HFF-Myc (cell line): ENCODE results near the gene TBC1D8.

Source experiments
- DNase-seq: peaks from one replicate; pipeline ENCODE4 v3.0.0-alpha.2; 2011; ENCODE audit warnings: low read depth; ENCODE audit errors: extremely low read depth
- H3K4me3 ChIP-seq: replicated peaks from 2 replicates; pipeline ENCODE4 v1.5.1; 2011; ENCODE audit warnings: low read depth, mild to moderate bottlenecking, control low read depth, low read length
- CTCF ChIP-seq: IDR thresholded peaks from 2 replicates; pipeline ENCODE4 v1.5.1; 2012; ENCODE audit warnings: mild to moderate bottlenecking, low read depth, low read length, control low read depth; ENCODE audit errors: missing control alignments

Gene TBC1D8

DNA sequence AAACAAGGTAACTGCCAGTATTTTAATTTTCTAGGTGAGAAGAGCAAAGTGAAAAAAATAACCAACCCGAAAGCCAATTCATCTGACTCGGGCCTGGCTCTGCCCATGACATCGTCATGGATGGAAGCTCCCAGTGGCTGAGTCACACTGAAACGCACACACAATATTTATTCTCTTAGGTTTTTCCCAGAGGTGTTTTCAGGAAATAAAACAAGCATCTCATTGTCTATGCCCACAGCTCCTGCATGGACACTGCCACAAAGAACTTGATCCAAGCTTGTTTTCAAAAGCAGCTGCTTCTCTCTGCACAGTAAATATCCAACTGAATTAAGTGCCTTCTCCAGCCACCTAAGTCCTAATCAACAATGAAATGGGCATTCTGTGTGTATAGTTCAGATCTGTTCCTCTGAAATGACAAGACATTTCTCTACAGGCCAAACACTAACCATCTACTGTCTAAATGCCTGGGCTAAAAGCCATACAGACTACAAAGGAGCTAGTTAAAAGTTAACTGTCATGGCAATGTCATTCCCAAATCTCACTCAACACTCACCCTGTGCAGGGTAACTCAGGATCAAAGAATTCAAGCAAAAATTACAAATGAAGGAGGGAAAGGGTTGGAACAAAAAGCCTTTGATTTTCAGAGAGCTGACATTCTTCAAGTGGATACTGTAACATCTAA, 86.2 kb downstream of the TBC1D8 start:
- no peak for TF ChIP-seq CTCF
- DNase-seq, result no peak
- H3K4me3 ChIP-seq, result no peak overlapping the region

DNA sequence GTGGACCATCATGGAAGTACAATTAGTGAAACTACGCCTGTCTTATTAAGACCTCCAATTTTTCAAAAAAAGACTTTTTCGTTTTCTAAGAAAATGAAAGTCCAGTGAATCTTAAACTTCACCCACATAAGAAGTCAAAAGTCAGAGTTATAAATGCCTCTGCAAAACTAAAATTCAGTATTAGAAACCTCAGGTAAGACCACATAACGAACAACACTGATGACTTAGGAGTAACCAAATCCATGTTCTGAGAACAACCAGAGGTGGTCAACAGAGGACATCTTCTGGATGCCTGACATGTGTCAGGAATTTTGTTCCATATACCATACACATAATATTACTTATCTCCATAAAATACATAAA, 86.7 kb downstream of the TBC1D8 start:
- TF ChIP-seq CTCF, result no peak

DNA sequence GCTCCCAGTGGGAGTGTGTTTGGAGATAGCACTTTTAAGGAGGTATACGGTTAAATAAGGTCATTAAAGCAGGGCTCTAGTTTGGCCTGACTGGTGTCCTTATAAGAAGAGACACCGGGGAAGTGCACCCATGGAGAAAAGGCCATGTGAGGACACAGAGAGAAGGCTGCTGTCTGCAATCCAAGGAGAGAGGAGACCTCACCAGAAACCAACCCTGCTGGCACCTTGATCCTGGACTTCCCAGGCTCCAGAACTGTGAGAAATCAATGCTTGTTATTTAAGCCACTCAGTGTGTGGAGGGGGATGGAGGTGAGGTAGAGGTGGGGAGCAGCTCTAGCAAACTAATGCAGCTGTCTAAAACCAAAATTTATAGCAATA, 87.1 kb downstream of the TBC1D8 start:
- DNase-seq, result no peak
- TF ChIP-seq CTCF, result no peak
- H3K4me3 ChIP-seq, result no peak overlapping the region

More for the DNA sequence above, 86.7 kb downstream of the TBC1D8 start:
- no peak for DNase-seq
- H3K4me3 ChIP-seq, result no peak overlapping the region

DNA sequence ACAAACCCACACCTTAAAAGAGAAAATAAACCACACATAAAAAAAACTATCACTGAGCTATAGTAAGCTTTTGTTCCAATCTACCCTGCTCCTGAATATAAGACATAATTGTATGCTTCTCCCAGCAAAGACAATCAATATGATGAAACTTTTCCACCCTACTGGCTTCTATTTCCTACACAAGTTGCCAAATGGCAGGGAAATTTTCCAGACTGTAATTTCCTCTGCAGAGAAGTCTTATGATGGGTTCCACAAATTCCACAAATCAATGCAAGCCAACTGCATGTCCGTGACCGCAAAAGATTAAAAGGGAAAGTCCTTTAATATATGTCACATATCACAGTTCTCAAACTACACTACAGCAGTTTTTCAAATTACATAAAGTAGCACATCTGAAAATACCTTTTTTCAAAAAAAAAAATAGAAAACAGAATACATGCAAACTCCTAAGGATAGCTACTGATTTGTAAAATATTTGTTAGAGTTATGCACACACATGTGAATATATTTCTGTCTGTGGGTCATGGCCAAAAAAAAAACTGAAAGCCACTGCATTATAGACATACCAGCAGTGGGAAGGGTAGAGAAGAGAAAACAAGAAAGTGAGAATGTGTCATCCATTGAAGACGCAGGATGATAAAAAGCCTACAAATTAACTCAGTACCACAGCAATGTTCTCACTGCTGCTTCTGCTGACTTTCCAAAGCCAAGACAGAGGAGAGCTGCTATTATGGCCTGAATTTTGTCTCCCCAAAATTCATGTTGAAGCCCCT, 87.6 kb downstream of the TBC1D8 start:
- no peak for TF ChIP-seq CTCF
- H3K4me3 ChIP-seq, result no peak overlapping the region
- DNase-seq, result no peak

- TF ChIP-seq CTCF, result no peak
- DNase-seq, result no peak
- no peak overlapping the region for H3K4me3 ChIP-seq
These were observed 92.8 kb downstream of the TBC1D8 start for GRCh38 chr2:101058386-101058785.

DNA sequence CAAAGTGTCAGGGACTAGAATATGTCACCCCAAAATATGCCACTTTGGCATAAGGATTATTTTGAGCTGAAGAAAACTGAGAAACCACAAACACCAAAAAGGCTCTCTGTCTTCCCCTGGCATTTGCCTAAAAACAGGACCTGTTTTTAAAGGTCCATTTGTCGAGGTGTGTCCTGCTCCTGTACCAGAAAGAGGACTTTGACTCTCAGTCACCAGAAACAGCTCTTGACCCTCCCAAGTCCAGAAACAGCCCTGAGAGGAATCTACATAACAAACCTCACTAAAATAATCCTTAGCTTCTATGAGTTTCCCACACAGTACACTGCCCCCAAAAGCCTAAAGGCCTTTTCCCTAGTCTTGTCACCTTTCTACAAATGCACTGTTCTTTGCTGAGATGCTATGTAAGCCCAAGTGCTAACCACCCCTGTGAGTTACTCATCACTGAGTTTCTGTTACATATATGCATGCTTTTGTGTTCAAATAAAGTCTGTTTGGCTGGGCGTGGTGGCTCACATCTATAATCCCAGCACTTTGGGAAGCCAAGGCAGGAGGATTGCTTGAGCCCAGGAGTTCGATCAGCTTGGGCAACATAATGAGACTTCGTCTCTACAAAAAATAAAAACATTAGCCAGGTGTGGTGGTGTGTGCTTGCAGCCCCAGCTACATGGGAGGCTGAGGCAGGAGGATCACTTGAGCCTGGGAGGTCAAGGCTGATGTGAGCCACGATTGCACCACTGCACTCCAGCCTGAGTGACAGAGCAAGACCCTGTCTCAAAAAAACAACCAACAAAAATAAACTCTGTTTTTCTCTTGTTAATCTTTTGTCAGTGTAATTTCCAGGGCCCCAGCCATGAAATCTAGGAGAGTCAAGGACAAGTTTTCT, 93.9 kb downstream of the TBC1D8 start:
- H3K4me3 ChIP-seq, result no peak overlapping the region
- TF ChIP-seq CTCF, result no peak
- DNase-seq, result no peak
